Measurements from ENCODE around the gene TNFSF4. TPM values are rescaled to one million over a fixed set of nuclear protein-coding genes. Genes with fewer than 3 reads are reported as not detected.

The TNFSF4 gene
- total and polyA plus RNA-seq, 7 donors = 0.04 to 0.28 (median 0.13) TPM

GRCh38 chr1:173248247-173248940 is 41.3 kb upstream of the TNFSF4 start:
- H3K4me3 ChIP-seq = no peak overlapping the region
- no peak overlapping the region for H3K27ac ChIP-seq
- H3K36me3 ChIP-seq (ENCODE audit: insufficient read depth in 1 of 2, low read depth in 1 of 2) = no peaks in the 10 kb centered on the region
- WGBS, 3 donors = 60 to 64% (median 64%) methylated on average over 6 of the region's 6 CpGs
- H3K27me3 ChIP-seq (ENCODE audit: insufficient read depth in 3 of 3, low read length in 2 of 3) = no peaks in the 10 kb centered on the region
- DNase-seq (no peak), ATAC-seq (no peak)
- H3K9me3 ChIP-seq = no peaks in the 10 kb centered on the region
- intact Hi-C loops (cut with DNase I) = no loop called here
- no peak for TF ChIP-seq CTCF (IDR thresholded peaks at IDR 0.05)
- H3K4me1 ChIP-seq = no peaks in the 10 kb centered on the region

GRCh38 chr1:173245892-173246291 is 38.8 kb upstream of the TNFSF4 start:
- DNase-seq = no peak
- no peak for ATAC-seq

GRCh38 chr1:173243300-173243699 is 36.2 kb upstream of the TNFSF4 start:
- TF ChIP-seq CTCF (IDR thresholded peaks at IDR 0.05) = no peak
- Histone ChIP-seq H3K4me1 (no peaks in the 10 kb centered on the region), H3K4me3 (no peak overlapping the region), H3K27ac (no peak overlapping the region), H3K27me3 (ENCODE audit: insufficient read depth in 3 of 3, low read length in 2 of 3) (no peaks in the 10 kb centered on the region), H3K9me3 (no peaks in the 10 kb centered on the region), H3K36me3 (ENCODE audit: insufficient read depth in 1 of 2, low read depth in 1 of 2) (no peaks in the 10 kb centered on the region)
- DNase-seq = no peak
- intact Hi-C loops (cut with DNase I) = no loop called here
- ATAC-seq = no peak
- 85 to 98% (median 88%) methylated on average over 1 of the region's 1 CpG for WGBS, 3 donors

More at GRCh38 chr1:173245892-173246291, 38.8 kb upstream of the TNFSF4 start:
- no peak for TF ChIP-seq CTCF (IDR thresholded peaks at IDR 0.05)
- Histone ChIP-seq H3K27ac (no peak overlapping the region), H3K36me3 (ENCODE audit: insufficient read depth in 1 of 2, low read depth in 1 of 2) (no peaks in the 10 kb centered on the region), H3K4me1 (no peaks in the 10 kb centered on the region), H3K9me3 (no peaks in the 10 kb centered on the region), H3K4me3 (no peak overlapping the region), H3K27me3 (ENCODE audit: insufficient read depth in 3 of 3, low read length in 2 of 3) (no peaks in the 10 kb centered on the region)
- intact Hi-C loops (cut with DNase I) = no loop called here

- Histone ChIP-seq H3K9me3 (no peaks in the 10 kb centered on the region), H3K27ac (no peak overlapping the region), H3K27me3 (ENCODE audit: insufficient read depth in 3 of 3, low read length in 2 of 3) (no peaks in the 10 kb centered on the region), H3K4me3 (no peak overlapping the region), H3K4me1 (no peaks in the 10 kb centered on the region), H3K36me3 (ENCODE audit: insufficient read depth in 1 of 2, low read depth in 1 of 2) (no peaks in the 10 kb centered on the region)
- no peak for ATAC-seq
- DNase-seq = no peak
- intact Hi-C loops (cut with DNase I) = no loop called here
- TF ChIP-seq CTCF (IDR thresholded peaks at IDR 0.05) = no peak
- 78 to 81% (median 80%) methylated on average over 6 of the region's 6 CpGs for WGBS, 3 donors
Measured at GRCh38 chr1:173241528-173242347, 34.6 kb upstream of the TNFSF4 start.

Data from psoas muscle (tissue), 8 donors.